ENCODE results near the gene CD8B. TPM values are rescaled to one million over a fixed set of nuclear protein-coding genes. Genes with fewer than 3 reads are reported as not detected.

The CD8B gene
- total RNA-seq, 1 donor from 2014 or later, result 2.5 TPM

DNA sequence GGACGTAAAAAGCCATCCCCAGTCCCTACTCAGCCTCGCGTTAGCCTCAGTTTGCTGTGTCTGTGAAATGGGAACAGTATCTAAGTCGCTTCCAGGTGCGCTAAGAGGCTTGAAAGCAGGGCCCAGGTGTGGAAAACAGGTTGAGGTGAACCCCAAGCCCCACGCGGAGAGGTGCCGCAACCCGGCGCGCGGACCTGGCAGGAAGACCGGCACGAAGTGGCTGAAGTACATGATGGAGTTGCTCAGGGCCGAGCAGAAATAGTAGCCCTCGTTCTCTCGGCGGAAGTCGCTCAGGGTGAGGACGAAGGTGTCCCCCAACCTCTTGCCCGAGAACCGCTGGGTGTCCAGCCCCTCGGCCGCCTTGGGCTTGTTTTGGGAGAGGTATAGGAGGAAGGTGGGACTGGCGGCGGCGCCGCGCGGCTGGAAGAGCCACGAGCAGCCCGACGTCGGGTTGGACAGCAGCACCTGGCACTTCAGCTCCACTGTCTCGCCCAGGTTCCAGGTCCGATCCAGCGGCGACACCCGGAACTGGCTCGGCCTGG, 71.5 kb downstream of the CD8B start:
- no peak overlapping the region for H3K4me3 ChIP-seq (ENCODE audit: low read depth, low read length)
- TF ChIP-seq, protein P1, sequence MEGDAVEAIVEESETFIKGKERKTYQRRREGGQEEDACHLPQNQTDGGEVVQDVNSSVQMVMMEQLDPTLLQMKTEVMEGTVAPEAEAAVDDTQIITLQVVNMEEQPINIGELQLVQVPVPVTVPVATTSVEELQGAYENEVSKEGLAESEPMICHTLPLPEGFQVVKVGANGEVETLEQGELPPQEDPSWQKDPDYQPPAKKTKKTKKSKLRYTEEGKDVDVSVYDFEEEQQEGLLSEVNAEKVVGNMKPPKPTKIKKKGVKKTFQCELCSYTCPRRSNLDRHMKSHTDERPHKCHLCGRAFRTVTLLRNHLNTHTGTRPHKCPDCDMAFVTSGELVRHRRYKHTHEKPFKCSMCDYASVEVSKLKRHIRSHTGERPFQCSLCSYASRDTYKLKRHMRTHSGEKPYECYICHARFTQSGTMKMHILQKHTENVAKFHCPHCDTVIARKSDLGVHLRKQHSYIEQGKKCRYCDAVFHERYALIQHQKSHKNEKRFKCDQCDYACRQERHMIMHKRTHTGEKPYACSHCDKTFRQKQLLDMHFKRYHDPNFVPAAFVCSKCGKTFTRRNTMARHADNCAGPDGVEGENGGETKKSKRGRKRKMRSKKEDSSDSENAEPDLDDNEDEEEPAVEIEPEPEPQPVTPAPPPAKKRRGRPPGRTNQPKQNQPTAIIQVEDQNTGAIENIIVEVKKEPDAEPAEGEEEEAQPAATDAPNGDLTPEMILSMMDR (conservative IDR thresholded peaks at IDR 0.05; ENCODE audit: low read depth, low read length), result no peak
- no peak for DNase-seq (ENCODE audit: low read depth)

DNA sequence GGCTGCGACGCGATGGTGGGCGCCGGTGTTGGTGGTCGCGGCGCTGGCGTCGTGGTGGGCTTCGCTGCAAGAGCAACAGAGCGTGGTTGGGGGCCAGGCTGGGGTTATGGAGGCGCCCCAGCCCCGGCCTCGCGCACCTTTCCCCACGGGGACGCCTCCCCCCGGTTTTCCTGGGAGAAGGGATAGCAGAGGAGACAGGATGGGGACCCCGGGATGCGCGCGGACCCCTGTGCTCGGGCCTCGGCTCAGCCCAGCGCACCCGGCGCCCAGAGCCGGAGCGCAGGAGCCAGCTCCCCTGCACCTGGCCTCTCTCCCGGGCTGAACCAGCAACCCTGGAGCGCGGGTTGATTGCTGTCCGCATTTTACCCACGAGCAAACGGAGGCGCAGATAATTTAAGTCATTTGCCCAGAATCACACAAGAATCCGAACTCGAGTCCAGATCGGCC, 72.0 kb downstream of the CD8B start:
- no peak overlapping the region for H3K4me3 ChIP-seq (ENCODE audit: low read depth, low read length)
- TF ChIP-seq, protein P1 (conservative IDR thresholded peaks at IDR 0.05; ENCODE audit: low read depth, low read length), result no peak

DNA sequence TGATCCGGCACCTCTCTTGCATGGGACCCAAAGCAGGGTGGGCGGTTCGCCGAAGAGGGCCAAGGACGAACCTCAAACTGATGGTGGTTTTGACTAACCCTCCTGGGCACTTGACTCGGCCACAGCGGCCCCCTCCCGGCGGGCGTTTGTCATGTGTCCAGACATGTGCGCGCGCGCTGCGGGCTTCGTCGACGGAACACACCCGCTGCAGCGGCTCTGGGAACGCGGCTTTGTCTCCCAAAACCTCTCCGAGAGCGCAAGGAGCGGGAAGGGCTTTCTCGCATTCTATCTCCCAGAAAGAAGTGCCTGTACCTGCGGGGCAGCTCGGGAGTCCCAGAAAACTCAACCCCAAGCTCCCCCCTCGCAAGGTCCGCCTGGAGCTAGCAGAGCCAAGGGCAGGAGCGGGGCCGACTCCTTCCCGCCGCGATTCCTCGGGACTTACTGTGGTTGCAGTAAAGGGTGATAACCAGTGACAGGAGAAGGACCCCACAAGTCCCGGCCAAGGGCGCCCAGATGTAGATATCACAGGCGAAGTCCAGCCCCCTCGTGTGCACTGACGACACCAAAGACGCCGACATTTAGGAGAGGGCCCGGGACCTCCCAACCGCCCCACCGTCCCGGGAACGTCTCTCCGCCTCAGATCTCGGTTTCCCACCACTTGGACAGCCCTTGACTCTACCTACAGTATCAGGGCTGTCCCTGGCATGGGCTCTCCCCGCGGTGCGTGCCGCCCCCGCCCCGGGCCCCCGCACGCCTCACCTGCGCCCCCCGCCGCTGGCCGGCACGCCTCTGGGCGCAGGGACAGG, 72.6 kb downstream of the CD8B start:
- no peak for DNase-seq (ENCODE audit: low read depth)
- no peak overlapping the region for H3K4me3 ChIP-seq (ENCODE audit: low read depth, low read length)
- TF ChIP-seq, protein P1 (conservative IDR thresholded peaks at IDR 0.05; ENCODE audit: low read depth, low read length), result no peak

More for the DNA sequence above, 72.0 kb downstream of the CD8B start:
- DNase-seq (ENCODE audit: low read depth), result no peak

DNA sequence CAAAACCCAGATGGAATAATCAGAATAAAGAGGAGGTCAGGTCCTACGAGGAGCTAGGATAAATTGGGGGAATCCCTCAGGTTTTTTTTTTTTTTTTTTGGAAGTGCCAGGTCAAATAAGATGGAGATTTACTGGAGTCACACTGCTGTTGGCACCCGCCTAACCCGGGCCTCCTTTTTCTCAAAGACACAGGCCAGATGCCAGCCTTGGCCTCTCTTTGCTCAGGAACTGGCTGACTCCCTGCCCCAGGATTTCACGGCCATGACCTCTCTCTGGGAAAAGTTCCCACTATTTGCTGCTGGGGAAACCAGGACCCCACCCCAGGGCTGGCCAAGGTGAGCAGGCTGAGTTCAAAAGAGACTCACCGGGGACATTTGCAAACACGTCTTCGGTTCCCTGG, 73.5 kb downstream of the CD8B start:
- DNase-seq (ENCODE audit: low read depth), result no peak
- TF ChIP-seq, protein P1 (conservative IDR thresholded peaks at IDR 0.05; ENCODE audit: low read depth, low read length), result no peak
- no peak overlapping the region for H3K4me3 ChIP-seq (ENCODE audit: low read depth, low read length)

DNA sequence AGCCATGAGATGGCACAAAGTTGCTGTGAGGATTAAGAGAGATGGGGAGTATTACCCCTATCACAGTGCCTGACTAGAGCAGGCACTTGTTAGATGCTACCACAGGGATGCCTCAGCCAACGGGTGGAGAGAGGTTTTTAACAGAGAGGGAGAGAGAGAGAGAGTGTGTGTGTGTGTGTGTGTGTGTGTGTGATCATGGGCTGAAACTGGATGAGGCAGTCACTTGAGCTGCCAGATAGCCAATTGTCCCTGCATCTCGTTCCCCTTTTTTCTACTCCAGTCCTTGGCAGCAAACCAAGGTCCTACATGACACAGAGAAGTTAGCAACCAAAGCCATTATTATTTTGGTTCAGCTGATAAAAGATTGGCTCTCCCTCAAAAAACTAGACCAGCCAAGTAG, 74.0 kb downstream of the CD8B start:
- H3K4me3 ChIP-seq (ENCODE audit: low read depth, low read length), result no peak overlapping the region
- TF ChIP-seq, protein P1 (conservative IDR thresholded peaks at IDR 0.05; ENCODE audit: low read depth, low read length), result no peak
- DNase-seq (ENCODE audit: low read depth), result no peak

DNA sequence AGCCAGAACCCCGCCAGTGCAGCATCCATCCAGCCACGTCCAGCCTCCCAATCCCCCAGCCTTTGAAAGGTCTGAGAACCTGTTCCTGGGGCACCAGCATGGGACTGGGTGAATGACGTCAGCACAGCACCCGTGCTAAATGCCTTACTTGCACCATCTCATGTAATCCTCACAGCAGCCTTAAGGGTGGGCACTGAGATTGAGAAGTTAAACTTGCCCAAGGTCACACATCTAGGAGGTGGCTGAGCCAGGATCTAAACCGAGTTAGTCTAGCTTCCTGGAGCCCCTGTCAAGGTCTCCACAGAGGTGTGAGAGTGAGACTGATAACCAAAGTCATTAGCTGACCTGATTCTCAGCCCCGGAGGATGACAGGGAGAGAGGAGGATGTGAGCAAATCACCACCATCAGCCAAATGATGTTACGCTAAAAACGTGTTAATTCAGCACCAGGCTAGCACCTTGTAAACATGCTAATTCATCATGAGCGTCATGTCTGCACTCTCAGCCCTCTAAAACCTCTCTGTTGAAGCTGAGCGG, 75.6 kb downstream of the CD8B start:
- H3K4me3 ChIP-seq (ENCODE audit: low read depth, low read length), result no peak overlapping the region
- TF ChIP-seq, protein P1 (conservative IDR thresholded peaks at IDR 0.05; ENCODE audit: low read depth, low read length), result no peak
- DNase-seq (ENCODE audit: low read depth), result no peak

All from epithelial cell of proximal tubule (primary cell).